Smooth muscle cell (in vitro differentiated cells): Measurements from ENCODE around the gene LURAP1L. TPM values are rescaled to one million over a fixed set of nuclear protein-coding genes. Genes with fewer than 3 reads are reported as not detected.

ENCODE experiments used
- DNase-seq: peaks from one replicate; lab custom pipeline; 2025; ENCODE audit not compliant: unreplicated experiment; lab: John Stamatoyannopoulos, UW
- H2AFZ ChIP-seq: fragments of 200-600 bp; sonication (generic); 2 replicates; pipeline ENCODE4 v1.6.0; 2016; ENCODE audit warnings: antibody characterized with exemption, low read depth, mild to moderate bottlenecking
- H3F3A ChIP-seq: fragments of 200-600 bp; sonication (generic); 2 replicates; pipeline ENCODE4 v1.6.0; 2017; ENCODE audit warnings: antibody characterized with exemption, low read depth
- H3K27ac ChIP-seq: fragments of 200-600 bp; sonication (generic); 2 replicates; pipeline ENCODE4 v1.5.1; 2016; ENCODE audit warnings: low read depth, mild to moderate bottlenecking
- H3K27me3 ChIP-seq: fragments of 200-600 bp; sonication (generic); 2 replicates; pipeline ENCODE4 v1.6.1; 2016; ENCODE audit warnings: low read depth, mild to moderate bottlenecking
- H3K36me3 ChIP-seq: fragments of 200-600 bp; sonication (generic); 2 replicates; pipeline ENCODE4 v1.5.1; 2016; ENCODE audit warnings: low read depth
- H3K4me1 ChIP-seq: fragments of 200-600 bp; sonication (generic); 2 replicates; pipeline ENCODE4 v1.5.1; 2016; ENCODE audit warnings: low read depth
- H3K4me2 ChIP-seq: fragments of 200-600 bp; sonication (generic); 2 replicates; pipeline ENCODE4 v1.6.0; 2016; ENCODE audit warnings: mild to moderate bottlenecking
- H3K4me3 ChIP-seq: fragments of 200-600 bp; sonication (generic); 2 replicates; pipeline ENCODE4 v1.5.1; 2016; ENCODE audit warnings: mild to moderate bottlenecking
- H3K79me2 ChIP-seq: fragments of 200-600 bp; sonication (generic); 2 replicates; pipeline ENCODE4 v1.6.0; 2016; ENCODE audit warnings: low read depth, mild to moderate bottlenecking
- H3K9ac ChIP-seq: fragments of 200-600 bp; sonication (generic); 2 replicates; pipeline ENCODE4 v1.6.0; 2016; ENCODE audit warnings: low read depth
- H3K9me3 ChIP-seq: fragments of 200-600 bp; sonication (generic); replicated peaks from 2 replicates; pipeline ENCODE4 v1.5.1; 2016; ENCODE audit warnings: low read depth
- H4K20me1 ChIP-seq: fragments of 200-600 bp; sonication (generic); 2 replicates; pipeline ENCODE4 v1.6.0; 2016; ENCODE audit warnings: low read depth
- WGBS: methylation state at CpG from one replicate; pipeline ENCODE4 v1.1.7; 2016; ENCODE audit warnings: low lambda C conversion rate; 5-methylcytosine and 5-hydroxymethylcytosine counted together
- polyA plus RNA-seq: library from polyadenylated mRNA; unstranded; fragments of >200 nt; fragmentation: Nextera tagmentation; extraction: Ambion mirVana; gene quantifications from 2 replicates; pipeline ENCODE4 v1.2.1, GENCODE V29; 2016
- total RNA-seq: library from RNA; depleted of rRNA; stranded (reverse); fragments of >200 nt; gene quantifications from 2 replicates; pipeline ENCODE4 v1.2.3, GENCODE V29; 2014
- TF ChIP-seq, protein P1 (sequence below): fragments of 200-600 bp; sonication (generic); IDR thresholded peaks from 2 replicates; pipeline ENCODE4 v1.5.1; 2017; ENCODE audit warnings: borderline replicate concordance, mild to moderate bottlenecking, antibody characterized with exemption; ENCODE audit not compliant: insufficient read depth, poor library complexity, severe bottlenecking

LURAP1L gene
- total and polyA plus RNA-seq, 2 experiments from 2014 or later, result 22.8 to 27.6 TPM

- Histone ChIP-seq H2AFZ (no peak overlapping the region), H3K4me2 (no peak overlapping the region), H3K4me3 (no peak overlapping the region), H3K27me3 (no peaks in the 10 kb centered on the region), H3F3A (peaks cover 6% of the 10 kb centered on the region), H3K36me3 (no peaks in the 10 kb centered on the region), H3K27ac (no peak overlapping the region), H3K79me2 (peaks cover 67% of the 10 kb centered on the region), H4K20me1 (no peaks in the 10 kb centered on the region), H3K9ac (no peak overlapping the region), H3K4me1 (peaks cover 7% of the 10 kb centered on the region), H3K9me3 (no peaks in the 10 kb centered on the region)
- DNase-seq, result no peak
- 100% methylated on average over 1 of the region's 1 CpG for WGBS
- TF ChIP-seq, protein P1, sequence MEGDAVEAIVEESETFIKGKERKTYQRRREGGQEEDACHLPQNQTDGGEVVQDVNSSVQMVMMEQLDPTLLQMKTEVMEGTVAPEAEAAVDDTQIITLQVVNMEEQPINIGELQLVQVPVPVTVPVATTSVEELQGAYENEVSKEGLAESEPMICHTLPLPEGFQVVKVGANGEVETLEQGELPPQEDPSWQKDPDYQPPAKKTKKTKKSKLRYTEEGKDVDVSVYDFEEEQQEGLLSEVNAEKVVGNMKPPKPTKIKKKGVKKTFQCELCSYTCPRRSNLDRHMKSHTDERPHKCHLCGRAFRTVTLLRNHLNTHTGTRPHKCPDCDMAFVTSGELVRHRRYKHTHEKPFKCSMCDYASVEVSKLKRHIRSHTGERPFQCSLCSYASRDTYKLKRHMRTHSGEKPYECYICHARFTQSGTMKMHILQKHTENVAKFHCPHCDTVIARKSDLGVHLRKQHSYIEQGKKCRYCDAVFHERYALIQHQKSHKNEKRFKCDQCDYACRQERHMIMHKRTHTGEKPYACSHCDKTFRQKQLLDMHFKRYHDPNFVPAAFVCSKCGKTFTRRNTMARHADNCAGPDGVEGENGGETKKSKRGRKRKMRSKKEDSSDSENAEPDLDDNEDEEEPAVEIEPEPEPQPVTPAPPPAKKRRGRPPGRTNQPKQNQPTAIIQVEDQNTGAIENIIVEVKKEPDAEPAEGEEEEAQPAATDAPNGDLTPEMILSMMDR, result no peak
These were observed 33.7 kb downstream of the LURAP1L start for GRCh38 chr9:12808569-12808968.

GRCh38 chr9:12809720-12810119, 34.9 kb downstream of the LURAP1L start:
- Histone ChIP-seq H3K27me3 (no peaks in the 10 kb centered on the region), H3K4me1 (peaks cover 14% of the 10 kb centered on the region), H3K4me3 (no peak overlapping the region), H3F3A (peaks cover 13% of the 10 kb centered on the region), H3K27ac (peak overlapping the region; percentile 68), H3K36me3 (no peaks in the 10 kb centered on the region), H3K9ac (peak overlapping the region; percentile 14), H3K79me2 (peaks cover 62% of the 10 kb centered on the region), H3K9me3 (no peaks in the 10 kb centered on the region), H3K4me2 (no peak overlapping the region), H4K20me1 (no peaks in the 10 kb centered on the region), H2AFZ (no peak overlapping the region)
- WGBS, result 82% methylated on average over 2 of the region's 2 CpGs
- TF ChIP-seq, protein P1, result no peak
- DNase-seq, result no peak

DNA sequence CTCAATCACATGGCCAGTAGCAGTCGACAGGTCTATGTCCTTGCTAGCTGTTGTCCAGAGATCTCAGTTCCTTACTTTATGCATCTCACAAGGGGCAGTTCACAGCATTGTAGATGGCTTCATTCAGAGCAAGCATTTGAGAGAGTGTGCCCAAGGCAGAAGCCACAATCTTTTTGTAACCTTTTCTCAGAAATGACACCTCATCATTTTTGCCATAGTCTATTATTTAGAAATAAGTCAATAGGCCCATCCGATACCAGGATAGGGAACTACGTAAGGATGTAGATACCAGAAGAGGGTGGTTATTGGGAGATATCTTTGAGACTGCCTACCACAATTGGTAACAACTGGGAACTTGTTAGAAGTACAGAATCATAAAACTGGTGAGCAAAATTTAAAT, 37.1 kb downstream of the LURAP1L start:
- Histone ChIP-seq H4K20me1 (no peaks in the 10 kb centered on the region), H3F3A (peaks cover 21% of the 10 kb centered on the region), H3K4me1 (peaks cover 14% of the 10 kb centered on the region), H3K4me2 (no peak overlapping the region), H3K79me2 (peaks cover 62% of the 10 kb centered on the region), H3K36me3 (no peaks in the 10 kb centered on the region), H2AFZ (no peak overlapping the region), H3K9ac (no peak overlapping the region), H3K9me3 (no peaks in the 10 kb centered on the region), H3K4me3 (no peak overlapping the region), H3K27me3 (no peaks in the 10 kb centered on the region), H3K27ac (peak overlapping the region; percentile 98)
- no peak for DNase-seq
- TF ChIP-seq, protein P1, result no peak
- 96% methylated on average over 3 of the region's 3 CpGs for WGBS

DNA sequence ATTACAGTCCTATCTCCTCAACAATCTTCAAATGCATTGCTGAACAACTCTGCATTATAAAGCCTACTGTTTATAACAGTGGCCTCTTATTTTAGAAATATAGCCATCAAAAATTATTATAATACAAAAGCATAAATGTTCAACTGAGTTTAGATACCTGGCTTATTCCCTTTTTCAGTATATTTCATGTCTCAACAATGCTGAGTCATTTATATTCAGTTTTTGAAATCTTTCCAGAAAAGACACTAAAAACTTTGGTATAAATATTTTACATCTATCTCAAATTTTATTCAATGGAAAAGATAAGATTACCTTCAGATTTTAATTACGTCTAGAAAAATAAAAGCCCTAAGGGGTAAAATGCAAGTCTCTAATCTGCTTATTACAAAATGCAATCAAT, 37.9 kb downstream of the LURAP1L start:
- H3K4me1 ChIP-seq, result peaks cover 14% of the 10 kb centered on the region
- peaks cover 21% of the 10 kb centered on the region for H3F3A ChIP-seq
- TF ChIP-seq, protein P1, result no peak
- no peaks in the 10 kb centered on the region for H3K9me3 ChIP-seq
- H3K9ac ChIP-seq, result peak overlapping the region; percentile 42
- H2AFZ ChIP-seq, result peak overlapping the region; percentile 42
- peak overlapping the region; percentile 98 for H3K27ac ChIP-seq
- 38% methylated on average over 1 of the region's 1 CpG for WGBS
- H3K36me3 ChIP-seq, result no peaks in the 10 kb centered on the region
- H3K27me3 ChIP-seq, result no peaks in the 10 kb centered on the region
- H3K4me3 ChIP-seq, result no peak overlapping the region
- H3K79me2 ChIP-seq, result peaks cover 62% of the 10 kb centered on the region
- no peaks in the 10 kb centered on the region for H4K20me1 ChIP-seq
- no peak for DNase-seq
- peak overlapping the region; percentile 29 for H3K4me2 ChIP-seq
